ENCODE results near the gene PPM1M. TPM values are rescaled to one million over a fixed set of nuclear protein-coding genes. Genes with fewer than 3 reads are reported as not detected.

The PPM1M gene
- total RNA-seq, 1 experiment from 2014 or later, result 16.2 TPM

- Histone ChIP-seq H3K9me3 (ENCODE audit: insufficient read depth, low read depth) (no peaks in the 10 kb centered on the region), H3F3A (ENCODE audit: insufficient read depth, low read depth) (peaks cover 12% of the 10 kb centered on the region; the same call in 1 of the 2 replicates), H3K36me3 (ENCODE audit: low read depth) (peaks cover 11% of the 10 kb centered on the region), H3K4me2 (peak overlapping the region; percentile 98), H3K27ac (peak overlapping the region; percentile 75), H3K4me3 (peak overlapping the region; percentile 78), H3K79me2 (ENCODE audit: low read depth) (peaks cover 58% of the 10 kb centered on the region), H3K4me1 (replicated peaks; ENCODE audit: insufficient read depth) (peaks cover 23% of the 10 kb centered on the region), H2AFZ (no peak overlapping the region), H3K27me3 (ENCODE audit: insufficient read depth, low read depth) (no peaks in the 10 kb centered on the region), H4K20me1 (ENCODE audit: insufficient read depth) (peaks cover 46% of the 10 kb centered on the region), H3K9me2 (ENCODE audit: insufficient read depth) (no peaks in the 10 kb centered on the region)
- TF ChIP-seq CTCF (conservative IDR thresholded peaks at IDR 0.05) (no peak), EZH2 (IDR thresholded peaks at IDR 0.05; ENCODE audit: low read depth) (no peak)
- BruUV-seq (replicated peaks), result TSS peak; percentile 28
- intact Hi-C loops (cut with micrococcal nuclease; ENCODE audit: unreplicated experiment), result loop anchor here (5.0 kb wide), 2 partner anchors 125 to 275 kb away; partner anchors contain the start of gene POC1A
- peak in 1 of 2 experiments; percentile 58 for DNase-seq
- ChIA-PET CTCF (interaction anchor here (0.6 to 1.2 kb wide), 5 partner anchors 26 to 310 kb away, joined by 3 to 14 read pairs (median 3); partner anchors contain the start of gene PCBP4), POLR2A (ENCODE audit: unreplicated experiment) (interaction anchor here (0.6 kb wide), 1 partner anchor 249 kb away, joined by 4 read pairs; no protein-coding TSS in a partner anchor)
Measured at GRCh38 chr3:52277071-52277964, 31.8 kb downstream of the PPM1M start.

GRCh38 chr3:52277972-52278509 lies 32.5 kb downstream of the PPM1M start:
- Histone ChIP-seq H3K9me3 (ENCODE audit: insufficient read depth, low read depth) (no peaks in the 10 kb centered on the region), H3K4me1 (replicated peaks; ENCODE audit: insufficient read depth) (peaks cover 23% of the 10 kb centered on the region), H3K4me3 (peak overlapping the region; percentile 78), H3K27ac (peak overlapping the region; percentile 75), H3K27me3 (ENCODE audit: insufficient read depth, low read depth) (no peaks in the 10 kb centered on the region), H3K9me2 (ENCODE audit: insufficient read depth) (no peaks in the 10 kb centered on the region), H4K20me1 (ENCODE audit: insufficient read depth) (peaks cover 38% of the 10 kb centered on the region), H3K36me3 (ENCODE audit: low read depth) (peaks cover 5% of the 10 kb centered on the region), H2AFZ (0 out of 2 replicates have a peak overlapping the region, but pooled peaks have one; percentile 70), H3K4me2 (peak overlapping the region; percentile 98), H3K79me2 (ENCODE audit: low read depth) (peaks cover 51% of the 10 kb centered on the region), H3F3A (ENCODE audit: insufficient read depth, low read depth) (peaks cover 12% of the 10 kb centered on the region; the same call in 1 of the 2 replicates)
- CTCF ChIA-PET, result interaction anchor here (0.7 kb wide), 2 partner anchors 41 to 311 kb away, joined by 3 read pairs; partner anchors contain the start of gene PCBP4
- TF ChIP-seq EZH2 (IDR thresholded peaks at IDR 0.05; ENCODE audit: low read depth), result no peak
- TF ChIP-seq CTCF (conservative IDR thresholded peaks at IDR 0.05), result peak; percentile 38; the same call in 1 of the 2 replicates
- POLR2A ChIA-PET (ENCODE audit: unreplicated experiment), result interaction anchor here (0.7 to 1.0 kb wide), 2 partner anchors 41 to 304 kb away, joined by 3 to 11 read pairs; partner anchors contain the start of gene ABHD14B
- no peak for DNase-seq
- BruUV-seq (replicated peaks), result no TSS peak
- intact Hi-C loops (cut with micrococcal nuclease; ENCODE audit: unreplicated experiment), result loop anchor here (1.0 to 5.0 kb wide), 3 partner anchors 41 to 276 kb away; partner anchors contain the start of gene POC1A

- ChIA-PET POLR2A (ENCODE audit: unreplicated experiment) (interaction anchor here (0.6 to 1.0 kb wide), 3 partner anchors 34 to 305 kb away, joined by 3 to 11 read pairs (median 6); partner anchors contain the start of gene ABHD14B), CTCF (interaction anchor here (0.6 to 1.7 kb wide), 3 partner anchors 58 to 126 kb away, joined by 3 to 10 read pairs (median 7); no protein-coding TSS in a partner anchor)
- H4K20me1 ChIP-seq (ENCODE audit: insufficient read depth), result peaks cover 34% of the 10 kb centered on the region
- DNase-seq, result peak; percentile 67 to 96
- H3K79me2 ChIP-seq (ENCODE audit: low read depth), result peaks cover 46% of the 10 kb centered on the region
- BruUV-seq (replicated peaks), result no TSS peak
- peaks cover 12% of the 10 kb centered on the region; the same call in 1 of the 2 replicates for H3F3A ChIP-seq (ENCODE audit: insufficient read depth, low read depth)
- TF ChIP-seq CTCF (conservative IDR thresholded peaks at IDR 0.05), result peak; percentile 45
- TF ChIP-seq EZH2 (IDR thresholded peaks at IDR 0.05; ENCODE audit: low read depth), result no peak
- intact Hi-C loops (cut with micrococcal nuclease; ENCODE audit: unreplicated experiment), result loop anchor here (1.0 to 5.0 kb wide), 3 partner anchors 41 to 276 kb away; partner anchors contain the start of gene POC1A
- no peaks in the 10 kb centered on the region for H3K27me3 ChIP-seq (ENCODE audit: insufficient read depth, low read depth)
- peaks cover 5% of the 10 kb centered on the region for H3K36me3 ChIP-seq (ENCODE audit: low read depth)
- H3K4me1 ChIP-seq (replicated peaks; ENCODE audit: insufficient read depth), result peaks cover 23% of the 10 kb centered on the region
- peak within 1 kb of the TSS; percentile 75 for H3K27ac ChIP-seq
- H3K4me3 ChIP-seq, result peak within 1 kb of the TSS; percentile 78
- no peaks in the 10 kb centered on the region for H3K9me2 ChIP-seq (ENCODE audit: insufficient read depth)
- H2AFZ ChIP-seq, result peak within 1 kb of the TSS; percentile 81; the same call in 1 of the 2 replicates
- H3K4me2 ChIP-seq, result peak within 1 kb of the TSS; percentile 98
- H3K9me3 ChIP-seq (ENCODE audit: insufficient read depth, low read depth), result no peaks in the 10 kb centered on the region
Measured at GRCh38 chr3:52278510-52279069, 33.0 kb downstream of the PPM1M start, which contains the start of gene WDR82. Gene WDR82 (minus strand): TSS chr3:52278649. CDS start chr3:52278361, 288 bp downstream.
